ENCODE data around the gene HS3ST4. TPM values are rescaled to one million over a fixed set of nuclear protein-coding genes. Genes with fewer than 3 reads are reported as not detected.

The HS3ST4 gene
- total and polyA plus RNA-seq, 2 of the 4 experiments (the other 2 are of a cell fraction), result not detected

DNA sequence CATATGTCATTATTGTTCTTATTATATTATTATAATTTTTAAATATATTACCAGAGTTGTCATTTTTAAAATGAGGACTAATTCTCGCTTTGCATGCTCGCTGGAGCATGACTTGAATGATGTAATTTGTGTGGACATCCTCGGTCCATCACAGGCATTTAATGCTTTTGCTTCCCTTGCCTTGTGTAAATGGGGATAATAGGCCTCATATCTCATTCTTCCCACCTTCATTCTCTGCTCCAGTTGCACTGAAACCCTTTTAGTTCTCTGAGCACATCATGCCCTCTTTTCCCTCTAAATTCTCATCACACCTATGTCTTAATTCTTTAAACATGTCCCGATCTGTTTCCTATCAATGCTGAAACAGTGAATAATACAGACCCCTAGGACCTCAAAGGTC, 285.4 kb downstream of the HS3ST4 start:
- POLR2A ChIA-PET (ENCODE audit: unreplicated experiment), result no interaction called here
- Histone ChIP-seq H3K9me3 (ENCODE audit: control insufficient read depth, insufficient read depth, low read length) (peaks cover 21% of the 10 kb centered on the region), H2BK120ac (ENCODE audit: low read depth, low read length) (no peak overlapping the region), H2BK20ac (ENCODE audit: low read depth, low read length) (no peak overlapping the region), H2AFZ (replicated peaks; ENCODE audit: low read length, poor library complexity) (no peak overlapping the region), H3K4me3 (ENCODE audit: insufficient read depth, low read depth, low read length) (no peak overlapping the region), H2AK9ac (replicated peaks; ENCODE audit: low read depth, low read length, poor library complexity) (no peak overlapping the region), H3K9me1 (ENCODE audit: insufficient read depth, low read length) (no peaks in the 10 kb centered on the region), H4K91ac (ENCODE audit: insufficient read depth, low read depth, low read length) (no peak overlapping the region), H3K36me3 (ENCODE audit: control insufficient read depth, insufficient read depth, low read length) (no peaks in the 10 kb centered on the region), H3K4me2 (ENCODE audit: low read depth, low read length) (no peak overlapping the region), H2AK5ac (ENCODE audit: low read depth, low read length) (no peak overlapping the region), H2BK5ac (ENCODE audit: low read depth, low read length, poor library complexity, severe bottlenecking) (no peak overlapping the region), H4K5ac (ENCODE audit: low read depth, low read length) (no peak overlapping the region), H3K4me1 (ENCODE audit: control insufficient read depth, insufficient read depth, low read length) (no peaks in the 10 kb centered on the region), H4K8ac (ENCODE audit: low read depth in 2 of 2, low read length in 2 of 2) (no peak overlapping the region), H3K9ac (ENCODE audit: low read depth, low read length) (no peak overlapping the region), H3K27ac (ENCODE audit: insufficient read depth, low read length) (no peak overlapping the region), H3K4ac (ENCODE audit: low read depth, low read length) (no peak overlapping the region), H4K20me1 (ENCODE audit: insufficient read depth, low read length) (no peaks in the 10 kb centered on the region), H2BK15ac (ENCODE audit: low read depth, low read length) (no peak overlapping the region), H3K56ac (ENCODE audit: extremely low read depth, insufficient read depth, low read length) (no peak overlapping the region), H3K18ac (ENCODE audit: low read depth, low read length) (no peak overlapping the region), H3K14ac (replicated peaks; ENCODE audit: low read depth, low read length) (no peak overlapping the region), H3K23ac (ENCODE audit: low read depth, low read length) (no peak overlapping the region), H3K79me1 (ENCODE audit: low read depth in 1 of 2, low read length in 2 of 2) (no peaks in the 10 kb centered on the region), H3K27me3 (ENCODE audit: control insufficient read depth, insufficient read depth, low read length) (no peaks in the 10 kb centered on the region)
- no peak for DNase-seq
- WGBS, 2 experiments (ENCODE audit: extremely low coverage in 2 of 2, insufficient read length in 1 of 2), result 40% methylated on average over 1 of the region's 4 CpGs; no CpG with 5 or more reads in 1 of the 2 experiments
- intact Hi-C loops (cut with micrococcal nuclease) (no loop called here), dilution Hi-C loops (cut with HindIII; ENCODE audit: low sequenced_read_pairs, unreplicated experiment) (no loop called here), in situ Hi-C loops (cut with MboI; ENCODE audit: low sequenced_read_pairs) (no loop called here)
- no peak for TF ChIP-seq BHLHE40 (IDR thresholded peaks at IDR 0.05; ENCODE audit: low read depth, low read length)
- TF ChIP-seq, protein P1, sequence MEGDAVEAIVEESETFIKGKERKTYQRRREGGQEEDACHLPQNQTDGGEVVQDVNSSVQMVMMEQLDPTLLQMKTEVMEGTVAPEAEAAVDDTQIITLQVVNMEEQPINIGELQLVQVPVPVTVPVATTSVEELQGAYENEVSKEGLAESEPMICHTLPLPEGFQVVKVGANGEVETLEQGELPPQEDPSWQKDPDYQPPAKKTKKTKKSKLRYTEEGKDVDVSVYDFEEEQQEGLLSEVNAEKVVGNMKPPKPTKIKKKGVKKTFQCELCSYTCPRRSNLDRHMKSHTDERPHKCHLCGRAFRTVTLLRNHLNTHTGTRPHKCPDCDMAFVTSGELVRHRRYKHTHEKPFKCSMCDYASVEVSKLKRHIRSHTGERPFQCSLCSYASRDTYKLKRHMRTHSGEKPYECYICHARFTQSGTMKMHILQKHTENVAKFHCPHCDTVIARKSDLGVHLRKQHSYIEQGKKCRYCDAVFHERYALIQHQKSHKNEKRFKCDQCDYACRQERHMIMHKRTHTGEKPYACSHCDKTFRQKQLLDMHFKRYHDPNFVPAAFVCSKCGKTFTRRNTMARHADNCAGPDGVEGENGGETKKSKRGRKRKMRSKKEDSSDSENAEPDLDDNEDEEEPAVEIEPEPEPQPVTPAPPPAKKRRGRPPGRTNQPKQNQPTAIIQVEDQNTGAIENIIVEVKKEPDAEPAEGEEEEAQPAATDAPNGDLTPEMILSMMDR (conservative IDR thresholded peaks at IDR 0.05; ENCODE audit: low read depth, low read length), result no peak
- no peak for TF ChIP-seq POLR2A (IDR thresholded peaks at IDR 0.05; ENCODE audit: low read depth, low read length)
- no peak for TF ChIP-seq CHD1 (IDR thresholded peaks at IDR 0.05; ENCODE audit: low read depth, low read length)
- TF ChIP-seq, protein P2, sequence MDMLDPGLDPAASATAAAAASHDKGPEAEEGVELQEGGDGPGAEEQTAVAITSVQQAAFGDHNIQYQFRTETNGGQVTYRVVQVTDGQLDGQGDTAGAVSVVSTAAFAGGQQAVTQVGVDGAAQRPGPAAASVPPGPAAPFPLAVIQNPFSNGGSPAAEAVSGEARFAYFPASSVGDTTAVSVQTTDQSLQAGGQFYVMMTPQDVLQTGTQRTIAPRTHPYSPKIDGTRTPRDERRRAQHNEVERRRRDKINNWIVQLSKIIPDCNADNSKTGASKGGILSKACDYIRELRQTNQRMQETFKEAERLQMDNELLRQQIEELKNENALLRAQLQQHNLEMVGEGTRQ (IDR thresholded peaks at IDR 0.05; ENCODE audit: low read depth, low read length), result no peak
- no peak for TF ChIP-seq MAFK (IDR thresholded peaks at IDR 0.05; ENCODE audit: low read depth, low read length)
- ATAC-seq (ENCODE audit: low read depth), result no peak
- BruUV-seq (replicated peaks), result no TSS peak
- CTCF ChIA-PET, result no interaction called here

Data from IMR-90 (cell line).